H1 (cell line): Measurements from ENCODE around the gene PPP2R2B. TPM values are rescaled to one million over a fixed set of nuclear protein-coding genes. Genes with fewer than 3 reads are reported as not detected.

Source experiments
- CTCF ChIA-PET: fragments of 300-600 bp; sonication (Branson Sonifier 250); formaldehyde crosslinking; loops from one replicate; lab custom pipeline; 2021; ENCODE audit not compliant: partially characterized antibody; lab: Charles Lee
- POLR2A ChIA-PET: fragments of 300-600 bp; sonication (Branson Sonifier 250); formaldehyde crosslinking; loops from one replicate; lab custom pipeline; 2021; ENCODE audit warnings: inconsistent platforms; ENCODE audit not compliant: partially characterized antibody; lab: Charles Lee
- DNase-seq, 2 experiments: peaks; one replicate each; pipeline versions ENCODE4 v3.0.0 to v3.0.0-alpha.2; 2010 to 2022; ENCODE audit warnings: low spot score in 2 of 2, low read depth in 1 of 2, mixed read lengths in 1 of 2
- FAIRE-seq: peaks from 2 replicates; lab custom pipeline; 2011; peaks lifted over from hg19 to GRCh38; lab: Jason Lieb, UNC
- H2AFZ ChIP-seq: 2 replicates; pipeline ENCODE4 v1.8.1; 2012; ENCODE audit warnings: low read length, inconsistent platforms
- H2AK5ac ChIP-seq: 2 replicates; pipeline ENCODE4 v1.6.1; 2013; ENCODE audit warnings: low read depth, low read length
- H2BK120ac ChIP-seq: replicated peaks from 2 replicates; pipeline ENCODE3; 2013; ENCODE audit warnings: low read depth, low read length, inconsistent platforms
- H2BK12ac ChIP-seq: 2 replicates; pipeline ENCODE4 v1.6.1; 2013; ENCODE audit warnings: low read depth, low read length
- H2BK15ac ChIP-seq: 2 replicates; pipeline ENCODE4 v1.6.1; 2013; ENCODE audit warnings: low read length
- H2BK20ac ChIP-seq: 2 replicates; pipeline ENCODE4 v1.6.1; 2013; ENCODE audit warnings: low read length
- H2BK5ac ChIP-seq: 2 replicates; pipeline ENCODE4 v1.6.1; 2013; ENCODE audit warnings: low read depth, low read length
- H3K14ac ChIP-seq: 2 replicates; pipeline ENCODE4 v1.6.1; 2013; ENCODE audit warnings: inconsistent platforms; ENCODE audit not compliant: insufficient read length
- H3K18ac ChIP-seq: 2 replicates; pipeline ENCODE4 v1.6.1; 2013; ENCODE audit warnings: low read length; ENCODE audit errors: extremely low read depth
- H3K23ac ChIP-seq: 2 replicates; pipeline ENCODE4 v1.6.1; 2013; ENCODE audit warnings: inconsistent platforms; ENCODE audit not compliant: insufficient read length
- H3K23me2 ChIP-seq: 2 replicates; pipeline ENCODE4 v1.6.1; 2013; ENCODE audit warnings: low read depth, low read length
- H3K27ac ChIP-seq: 2 replicates; pipeline ENCODE4 v1.6.1; 2011; ENCODE audit warnings: low read depth, low read length, inconsistent platforms
- H3K27me3 ChIP-seq, 4 experiments: replicated peaks in 1 of 4; 1 replicate in 1 of 4; 2 replicates in 3 of 4; pipeline versions ENCODE4 v1.6.1 to v1.8.1; 2011 to 2013; ENCODE audit warnings: low read length in 3 of 4, mild to moderate bottlenecking in 3 of 4, inconsistent platforms in 2 of 4, mixed read lengths in 2 of 4, moderate library complexity in 1 of 4; ENCODE audit not compliant: control insufficient read depth in 3 of 4, insufficient read depth in 3 of 4; ENCODE audit errors: extremely low read depth in 1 of 4
- H3K36me3 ChIP-seq, 4 experiments: 2 replicates each; pipeline versions ENCODE4 v1.6.1 to v1.8.1; 2011 to 2013; ENCODE audit warnings: mild to moderate bottlenecking in 4 of 4, low read length in 3 of 4, moderate library complexity in 2 of 4, control low read depth in 1 of 4, inconsistent platforms in 1 of 4; ENCODE audit not compliant: insufficient read depth in 4 of 4, control insufficient read depth in 2 of 4
- H3K4ac ChIP-seq: replicated peaks from 2 replicates; pipeline ENCODE3; 2013; ENCODE audit warnings: low read length, low read depth, mixed read lengths, inconsistent platforms; ENCODE audit not compliant: insufficient read length
- H3K4me1 ChIP-seq, 4 experiments: replicated peaks in 1 of 4; 1 replicate in 1 of 4; 2 replicates in 3 of 4; pipeline versions ENCODE4 v1.6.1 to v1.8.1; 2011 to 2013; ENCODE audit warnings: low read length in 3 of 4, inconsistent platforms in 2 of 4, mixed read lengths in 1 of 4; ENCODE audit not compliant: insufficient read depth in 4 of 4, control insufficient read depth in 3 of 4
- H3K4me2 ChIP-seq, 2 experiments: 2 replicates each; pipeline versions ENCODE4 v1.6.1 to v1.8.1; 2011 to 2013; ENCODE audit warnings: low read depth in 2 of 2, low read length in 2 of 2, control low read depth in 1 of 2, inconsistent platforms in 1 of 2, mild to moderate bottlenecking in 1 of 2; ENCODE audit not compliant: insufficient read depth in 1 of 2
- H3K4me3 ChIP-seq, 4 experiments: fragments of 200-600, 300-600 bp in 1 of 4; sonication (generic), shearing (Covaris generic), sonication (Bioruptor Twin) in 1 of 4; 2 replicates each; pipeline versions ENCODE4 v1.5.1 to v1.8.1; 2011 to 2016; ENCODE audit warnings: low read length in 4 of 4, low read depth in 3 of 4, control low read depth in 2 of 4, inconsistent platforms in 2 of 4, mild to moderate bottlenecking in 2 of 4, mixed read lengths in 1 of 4, moderate library complexity in 1 of 4; ENCODE audit not compliant: insufficient read depth in 2 of 4; ENCODE audit errors: extremely low read depth in 1 of 4
- H3K56ac ChIP-seq: replicated peaks from 2 replicates; pipeline ENCODE3; 2013; ENCODE audit warnings: low read depth, mild to moderate bottlenecking, mixed read lengths, low read length, inconsistent platforms; ENCODE audit not compliant: insufficient read length
- H3K79me1 ChIP-seq: 2 replicates; pipeline ENCODE4 v1.6.1; 2013; ENCODE audit warnings: low read depth, low read length, control low read depth
- H3K79me2 ChIP-seq, 2 experiments: 2 replicates each; pipeline versions ENCODE4 v1.6.1 to v1.8.1; 2012 to 2013; ENCODE audit warnings: low read length in 2 of 2, mild to moderate bottlenecking in 2 of 2, inconsistent platforms in 1 of 2; ENCODE audit not compliant: insufficient read depth in 2 of 2, control insufficient read depth in 1 of 2
- H3K9ac ChIP-seq, 4 experiments: replicated peaks in 1 of 4; 1 replicate in 1 of 4; 2 replicates in 3 of 4; pipeline versions ENCODE4 v1.6.1 to v1.8.1; 2011 to 2013; ENCODE audit warnings: low read depth in 3 of 4, low read length in 3 of 4, control low read depth in 2 of 4, mild to moderate bottlenecking in 2 of 4, moderate library complexity in 2 of 4, inconsistent platforms in 1 of 4; ENCODE audit errors: extremely low read depth in 1 of 4
- H3K9me3 ChIP-seq, 2 experiments: 2 replicates each; pipeline versions ENCODE4 v1.6.1 to v1.8.1; 2012 to 2013; ENCODE audit warnings: mild to moderate bottlenecking in 2 of 2, moderate library complexity in 2 of 2, control low read depth in 1 of 2, inconsistent platforms in 1 of 2, low read depth in 1 of 2, low read length in 1 of 2, mixed read lengths in 1 of 2; ENCODE audit not compliant: insufficient read depth in 2 of 2
- H4K20me1 ChIP-seq, 2 experiments: replicated peaks in 1 of 2; 2 replicates each; pipeline versions ENCODE3 to v1.8.1; 2011 to 2013; ENCODE audit warnings: inconsistent platforms in 2 of 2, low read length in 2 of 2, mild to moderate bottlenecking in 1 of 2; ENCODE audit not compliant: insufficient read depth in 2 of 2, control insufficient read depth in 1 of 2
- H4K5ac ChIP-seq: 2 replicates; pipeline ENCODE4 v1.6.1; 2013; ENCODE audit warnings: low read length, low read depth, mixed read lengths, inconsistent platforms; ENCODE audit not compliant: insufficient read length
- H4K8ac ChIP-seq: 2 replicates; pipeline ENCODE4 v1.8.0; 2013; ENCODE audit warnings: mild to moderate bottlenecking, moderate library complexity, low read length, inconsistent platforms; ENCODE audit not compliant: insufficient read depth; ENCODE audit errors: extremely low read depth
- H4K91ac ChIP-seq: replicated peaks from 2 replicates; pipeline ENCODE3; 2013; ENCODE audit warnings: low read length, mixed read lengths, inconsistent platforms; ENCODE audit not compliant: insufficient read length
- CHD1 ChIP-seq: IDR thresholded peaks from 2 replicates; pipeline ENCODE4 v1.6.1; 2012; ENCODE audit warnings: low read depth, low read length, improper control_type of control experiment
- CREB1 ChIP-seq: IDR thresholded peaks from 2 replicates; pipeline ENCODE4 v1.6.1; 2012; ENCODE audit warnings: inconsistent platforms
- HDAC2 ChIP-seq, 2 experiments: fragments of 300-600 bp in 1 of 2; sonication (generic) in 1 of 2; IDR thresholded peaks; 2 replicates each; pipeline ENCODE4 v1.6.1; 2011 to 2012; ENCODE audit warnings: low read depth in 2 of 2, low read length in 2 of 2, mild to moderate bottlenecking in 2 of 2, moderate library complexity in 2 of 2, borderline replicate concordance in 1 of 2, inconsistent platforms in 1 of 2
- MAX ChIP-seq: IDR thresholded peaks from 2 replicates; pipeline ENCODE4 v1.6.1; 2012; ENCODE audit warnings: inconsistent platforms
- POU5F1 ChIP-seq: IDR thresholded peaks from 2 replicates; pipeline ENCODE4 v1.6.1; 2011; ENCODE audit warnings: low read depth, mild to moderate bottlenecking, low read length, moderate library complexity
- SUZ12 ChIP-seq: fragments of 200-600 bp; sonication (generic); IDR thresholded peaks from 2 replicates; pipeline ENCODE4 v1.6.1; 2012; ENCODE audit warnings: mild to moderate bottlenecking, inconsistent platforms, low read length, moderate library complexity, mixed read lengths
- WGBS, 2 experiments: shearing (Covaris generic) in 1 of 2; methylation state at CpG; one replicate each; pipeline versions ENCODE4 v1.1.6 to v1.1.7; 2013 to 2015; ENCODE audit warnings: low lambda C conversion rate in 2 of 2, mixed read lengths in 2 of 2, inconsistent platforms in 1 of 2, low coverage in 1 of 2, missing lambda C conversion rate in 1 of 2; ENCODE audit not compliant: insufficient replicate concordance in 2 of 2, insufficient coverage in 1 of 2, insufficient read length in 1 of 2; ENCODE audit errors: extremely low coverage in 1 of 2, missing lambda C conversion rate in 1 of 2; 5-methylcytosine and 5-hydroxymethylcytosine counted together
- polyA plus RNA-seq, 7 experiments: library from polyadenylated mRNA; depleted of rRNA in 3 of 7; stranded (reverse) in 5 of 7; unstranded in 2 of 7; fragments of >200 nt in 5 of 7; fragments of 200-250 nt in 2 of 7; gene quantifications; 1 replicate in 5 of 7; 2 replicates in 1 of 7; 4 replicates in 1 of 7; pipeline versions ENCODE4 v1.2.1 to v1.2.3, GENCODE V29; 2011 to 2013; ENCODE audit warnings: missing spikeins in 2 of 7, mixed read lengths in 2 of 7
- total RNA-seq: library from RNA; stranded (reverse); fragmentation: NEBNext Ultra II Directional; extraction: Animal tissue kit (Norgen Biotek cat#: 25700); gene quantifications from 2 replicates; pipeline ENCODE4 v1.2.1, GENCODE V29; 2021

PPP2R2B gene
- total and polyA plus RNA-seq, 2 of the 8 experiments (the other 6 are each of a cell fraction or from before 2014, with no cell fraction given) = 21.1 to 37.1 TPM

GRCh38 chr5:146836226-146836842 lies 42.2 kb downstream of the PPP2R2B start:
- 0 out of 7 replicates have a peak, but pooled peaks cover 0 to 2% (median 0%) of the 10 kb centered on the region in 4 experiments for H3K27me3 ChIP-seq
- no peaks in the 10 kb centered on the region for H3K23me2 ChIP-seq
- H3K23ac ChIP-seq = no peak overlapping the region
- H2AFZ ChIP-seq = no peak overlapping the region
- H3K4me3 ChIP-seq = no peak overlapping the region
- FAIRE-seq (no peak), DNase-seq (no peak)
- POLR2A ChIA-PET = no interaction called here
- 76% methylated on average over 3 of the region's 3 CpGs; no CpG with 5 or more reads in 1 of the 2 experiments for WGBS, 2 experiments
- H3K56ac ChIP-seq = no peak overlapping the region
- H4K5ac ChIP-seq = no peak overlapping the region
- CTCF ChIA-PET = interaction anchor here (0.6 to 2.6 kb wide), 4 partner anchors 11 to 270 kb away, joined by 3 to 6 read pairs (median 4); no protein-coding TSS in a partner anchor
- H3K4ac ChIP-seq = no peak overlapping the region
- no peak overlapping the region for H3K27ac ChIP-seq
- TF ChIP-seq HDAC2 (IDR thresholded peaks at IDR 0.05; ENCODE audit: borderline replicate concordance in 1 of 2, low read depth in 2 of 2, low read length in 2 of 2) (no peak), MAX (no peak), SUZ12 (no peak), CHD1 (no peak), POU5F1 (no peak), CREB1 (no peak)
- H3K14ac ChIP-seq = no peak overlapping the region
- H3K36me3 ChIP-seq = no peaks in the 10 kb centered on the region
- no peak overlapping the region for H4K8ac ChIP-seq
- peaks cover 0 to 2% (median 2%) of the 10 kb centered on the region in 4 experiments; a peak in 2 of 7 replicates for H3K4me1 ChIP-seq
- no peak overlapping the region for H2BK20ac ChIP-seq
- H3K9me3 ChIP-seq = no peaks in the 10 kb centered on the region
- H2BK120ac ChIP-seq = no peak overlapping the region
- H3K9ac ChIP-seq = no peak overlapping the region
- H2BK5ac ChIP-seq = no peak overlapping the region
- no peak overlapping the region for H3K4me2 ChIP-seq
- no peak overlapping the region for H3K18ac ChIP-seq
- no peak overlapping the region for H4K91ac ChIP-seq
- H3K79me2 ChIP-seq = no peaks in the 10 kb centered on the region
- H2BK15ac ChIP-seq = no peak overlapping the region
- H2AK5ac ChIP-seq = no peak overlapping the region
- H4K20me1 ChIP-seq = no peaks in the 10 kb centered on the region
- H3K79me1 ChIP-seq = no peaks in the 10 kb centered on the region
- no peak overlapping the region for H2BK12ac ChIP-seq
